Prostate gland (tissue), 2 donors: ENCODE measurements around the gene CAAP1. TPM values are rescaled to one million over a fixed set of nuclear protein-coding genes. Genes with fewer than 3 reads are reported as not detected.

Experiments used
- DNase-seq: peaks from one replicate; pipeline ENCODE4 v3.0.0-alpha.2; 2019; ENCODE audit warnings: low spot score
- H3K27ac ChIP-seq, 2 donors: fragments of 200-600 bp; sonication (generic); 2 replicates each; pipeline ENCODE4 v1.5.1; 2017 to 2019
- H3K27me3 ChIP-seq: fragments of 200-600 bp; sonication (generic); replicated peaks from 2 replicates; pipeline ENCODE4 v1.5.1; 2019; ENCODE audit not compliant: insufficient read depth
- H3K36me3 ChIP-seq, 2 donors: fragments of 200-600 bp; sonication (generic); 1 replicate in 1 of 2; 2 replicates in 1 of 2; pipeline versions ENCODE4 v1.5.1 to v1.8.1; 2017 to 2019
- H3K4me1 ChIP-seq: fragments of 200-600 bp; sonication (generic); replicated peaks from 2 replicates; pipeline ENCODE4 v1.5.1; 2019
- H3K4me3 ChIP-seq, 2 donors: fragments of 200-600 bp; sonication (generic); 2 replicates each; pipeline ENCODE4 v1.5.1; 2017 to 2019
- H3K9me3 ChIP-seq: fragments of 200-600 bp; sonication (generic); 2 replicates; pipeline ENCODE4 v1.5.1; 2017
- POLR2A ChIP-seq: fragments of 450-650 bp; IDR thresholded peaks from one replicate; pipeline ENCODE4 v1.6.1; 2016; ENCODE audit warnings: antibody characterized with exemption, mild to moderate bottlenecking
- POLR2AphosphoS5 ChIP-seq: sonication (generic); formaldehyde crosslinking; IDR thresholded peaks from one replicate; pipeline ENCODE4 v1.6.1; 2017; ENCODE audit warnings: antibody characterized with exemption
- WGBS: methylation state at CpG from one replicate; pipeline ENCODE4 v1.1.5; 2018; 5-methylcytosine and 5-hydroxymethylcytosine counted together
- intact Hi-C: fragments of 100-400 bp; cut with DNase I; formaldehyde crosslinking; loops from one replicate; pipeline ENCODE4 v1.14.2; 2022
- total RNA-seq, 2 donors: library from RNA; depleted of rRNA; stranded (reverse); fragments of >200 nt; gene quantifications; one replicate each; pipeline ENCODE4 v1.1.0, GENCODE V29; 2016
- TF ChIP-seq, protein P1 (sequence below), 4 experiments: fragments of 200-600 bp in 2 of 4; fragments of 450-650 bp in 2 of 4; sonication (generic) in 2 of 4; IDR thresholded peaks; 1 replicate in 3 of 4; 2 replicates in 1 of 4; pipeline ENCODE4 v1.5.1; 2016 to 2019; ENCODE audit warnings: antibody characterized with exemption in 4 of 4, mild to moderate bottlenecking in 2 of 4, moderate library complexity in 2 of 4

Gene CAAP1, protein sequence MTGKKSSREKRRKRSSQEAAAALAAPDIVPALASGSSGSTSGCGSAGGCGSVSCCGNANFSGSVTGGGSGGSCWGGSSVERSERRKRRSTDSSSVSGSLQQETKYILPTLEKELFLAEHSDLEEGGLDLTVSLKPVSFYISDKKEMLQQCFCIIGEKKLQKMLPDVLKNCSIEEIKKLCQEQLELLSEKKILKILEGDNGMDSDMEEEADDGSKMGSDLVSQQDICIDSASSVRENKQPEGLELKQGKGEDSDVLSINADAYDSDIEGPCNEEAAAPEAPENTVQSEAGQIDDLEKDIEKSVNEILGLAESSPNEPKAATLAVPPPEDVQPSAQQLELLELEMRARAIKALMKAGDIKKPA
- total RNA-seq, result 10 to 100 TPM; 20.4 to 20.8 TPM

DNA sequence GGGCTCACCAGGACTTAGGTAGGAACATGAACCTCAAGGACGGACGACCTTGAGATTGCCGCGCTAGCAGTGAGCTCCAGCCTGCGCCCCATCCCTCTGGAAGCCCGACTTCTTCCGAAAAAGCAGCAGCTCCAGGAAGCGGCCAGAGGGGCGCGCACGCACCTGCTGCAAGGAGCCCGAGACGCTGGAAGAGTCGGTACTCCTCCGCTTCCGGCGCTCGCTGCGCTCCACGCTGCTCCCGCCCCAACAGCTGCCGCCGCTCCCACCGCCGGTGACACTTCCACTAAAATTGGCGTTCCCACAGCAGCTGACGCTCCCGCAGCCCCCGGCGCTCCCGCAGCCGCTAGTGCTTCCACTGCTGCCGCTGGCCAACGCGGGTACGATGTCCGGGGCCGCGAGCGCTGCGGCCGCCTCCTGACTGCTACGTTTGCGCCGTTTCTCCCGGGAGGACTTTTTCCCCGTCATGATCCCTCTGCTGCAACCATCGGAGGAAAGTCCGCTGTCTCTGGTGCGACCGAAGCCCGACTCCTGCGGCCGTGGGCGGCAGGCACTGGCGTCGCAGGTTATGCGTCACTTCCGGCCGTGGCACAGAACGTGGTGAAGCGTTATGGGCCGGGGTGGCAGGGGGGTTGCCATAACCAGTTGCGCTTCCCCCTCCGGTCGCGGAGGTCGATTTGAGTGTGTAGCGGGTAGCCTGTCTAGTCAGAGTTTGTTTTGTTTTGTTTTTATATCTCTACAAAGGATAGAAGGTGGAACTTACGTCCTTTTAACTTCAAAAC is at the start of gene CAAP1:
TSS of gene CAAP1 (minus strand) at position 552 of the 779 bp plus-strand sequence. CDS start at position 465, 87 bp downstream.
- peak within 1 kb of the TSS; percentile 93 to 97 for H3K27ac ChIP-seq
- H3K27me3 ChIP-seq, result no peaks in the 10 kb centered on the region
- no peaks in the 10 kb centered on the region for H3K36me3 ChIP-seq
- intact Hi-C loops, result loop anchor here (2.0 to 5.0 kb wide), 3 partner anchors 54 to 680 kb away; partner anchors contain the start of genes C9orf72 and PLAA
- peaks cover 3% of the 10 kb centered on the region for H3K4me1 ChIP-seq
- peak; percentile 91 for DNase-seq
- peak within 1 kb of the TSS; percentile 84 to 100 for H3K4me3 ChIP-seq
- TF ChIP-seq POLR2A (peak; percentile 53), POLR2AphosphoS5 (peak; percentile 92)
- TF ChIP-seq, protein P1, sequence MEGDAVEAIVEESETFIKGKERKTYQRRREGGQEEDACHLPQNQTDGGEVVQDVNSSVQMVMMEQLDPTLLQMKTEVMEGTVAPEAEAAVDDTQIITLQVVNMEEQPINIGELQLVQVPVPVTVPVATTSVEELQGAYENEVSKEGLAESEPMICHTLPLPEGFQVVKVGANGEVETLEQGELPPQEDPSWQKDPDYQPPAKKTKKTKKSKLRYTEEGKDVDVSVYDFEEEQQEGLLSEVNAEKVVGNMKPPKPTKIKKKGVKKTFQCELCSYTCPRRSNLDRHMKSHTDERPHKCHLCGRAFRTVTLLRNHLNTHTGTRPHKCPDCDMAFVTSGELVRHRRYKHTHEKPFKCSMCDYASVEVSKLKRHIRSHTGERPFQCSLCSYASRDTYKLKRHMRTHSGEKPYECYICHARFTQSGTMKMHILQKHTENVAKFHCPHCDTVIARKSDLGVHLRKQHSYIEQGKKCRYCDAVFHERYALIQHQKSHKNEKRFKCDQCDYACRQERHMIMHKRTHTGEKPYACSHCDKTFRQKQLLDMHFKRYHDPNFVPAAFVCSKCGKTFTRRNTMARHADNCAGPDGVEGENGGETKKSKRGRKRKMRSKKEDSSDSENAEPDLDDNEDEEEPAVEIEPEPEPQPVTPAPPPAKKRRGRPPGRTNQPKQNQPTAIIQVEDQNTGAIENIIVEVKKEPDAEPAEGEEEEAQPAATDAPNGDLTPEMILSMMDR (IDR thresholded peaks at IDR 0.05), result peak in 2 of 4 experiments; percentile 13 to 38
- under 1% methylated on average over 70 of the region's 70 CpGs for WGBS
- H3K9me3 ChIP-seq, result no peaks in the 10 kb centered on the region

DNA sequence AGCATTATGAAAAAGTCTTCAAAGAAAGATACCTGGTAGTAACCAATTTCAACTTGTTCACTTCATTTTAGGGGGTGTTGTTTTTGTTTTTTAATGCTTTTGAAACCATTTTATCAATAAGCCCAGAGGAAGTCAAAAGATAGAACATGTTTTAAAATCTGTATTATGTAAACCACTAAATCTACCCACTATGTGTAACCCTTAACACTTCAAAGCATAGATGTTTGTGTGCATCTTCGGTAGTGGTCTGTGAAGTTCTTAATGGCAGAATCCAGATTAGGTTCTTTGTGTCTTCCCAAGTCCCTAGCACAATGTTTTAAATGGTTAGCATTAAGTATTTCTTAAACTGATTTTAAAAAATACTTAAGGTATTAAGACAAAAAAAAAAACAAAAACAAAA is 48.2 kb upstream of the CAAP1 start:
- Histone ChIP-seq H3K36me3 (no peaks in the 10 kb centered on the region), H3K27me3 (no peaks in the 10 kb centered on the region), H3K9me3 (no peaks in the 10 kb centered on the region), H3K4me3 (no peak overlapping the region), H3K27ac (no peak overlapping the region), H3K4me1 (peaks cover 3% of the 10 kb centered on the region)
- DNase-seq, result no peak
- WGBS, result 94% methylated on average over 1 of the region's 1 CpG
- no peak for TF ChIP-seq POLR2AphosphoS5
- no peak for TF ChIP-seq POLR2A
- TF ChIP-seq, protein P1 (IDR thresholded peaks at IDR 0.05), result no peak
- intact Hi-C loops, result no loop called here

DNA sequence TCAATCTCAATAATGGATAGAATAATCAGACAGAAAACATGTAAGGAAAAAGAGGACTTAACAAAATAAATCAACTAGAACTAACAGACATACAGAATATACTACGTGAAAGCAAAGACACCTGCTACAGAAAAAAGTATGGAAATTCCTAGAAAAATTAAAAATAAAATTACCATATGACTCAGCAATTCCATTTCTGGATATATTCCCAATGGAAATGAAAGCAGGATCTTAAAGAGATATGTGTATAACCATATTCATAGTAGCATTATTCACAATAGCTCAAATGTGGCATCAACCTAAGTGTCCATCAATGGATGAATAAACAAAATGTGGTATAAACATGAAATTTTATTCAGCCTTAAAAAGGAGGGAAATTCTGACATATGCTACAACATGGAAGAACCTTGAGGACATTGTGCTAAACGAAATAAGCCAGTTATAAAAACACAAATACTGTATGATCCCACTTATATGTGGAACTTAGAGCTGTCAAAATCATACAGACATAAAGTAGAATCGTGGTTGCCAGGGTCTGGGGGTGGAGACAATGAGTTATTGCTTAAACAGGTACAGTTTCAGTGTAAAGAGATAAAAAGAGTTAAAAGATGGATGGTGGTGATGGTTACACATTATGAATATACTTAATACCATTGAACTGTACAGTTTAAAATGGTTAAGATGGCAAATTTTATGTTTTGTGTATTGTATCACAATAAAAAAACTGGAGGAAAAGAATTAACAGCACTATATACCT is 47.5 kb upstream of the CAAP1 start:
- Histone ChIP-seq H3K9me3 (no peaks in the 10 kb centered on the region), H3K4me1 (peaks cover 1% of the 10 kb centered on the region)

DNA sequence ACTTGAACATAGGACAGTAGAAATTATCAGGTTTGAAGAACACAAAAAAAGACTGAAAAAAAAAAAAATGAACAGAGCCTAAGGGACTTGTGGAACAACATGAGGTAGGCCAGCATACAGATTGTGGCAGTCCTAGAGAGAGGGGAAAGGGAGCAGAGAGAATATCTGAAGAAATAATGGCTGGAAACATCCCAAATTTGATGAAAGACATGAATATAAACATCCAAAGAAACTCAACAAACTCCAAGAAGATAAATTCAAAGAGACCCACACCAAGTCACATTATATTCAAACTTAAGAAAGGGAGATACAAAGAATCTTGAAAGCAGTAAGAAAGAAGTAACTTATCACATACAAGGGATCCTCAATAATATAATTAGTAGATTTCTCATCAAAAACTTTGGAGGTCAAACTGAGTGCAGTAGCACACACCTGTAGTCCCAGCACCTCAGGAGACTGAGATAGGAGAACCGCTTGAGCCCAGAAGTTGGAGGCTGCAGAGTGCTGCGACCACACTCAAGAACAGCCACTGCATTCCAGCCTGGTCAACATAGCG is 45.3 kb upstream of the CAAP1 start:
- Histone ChIP-seq H3K9me3 (no peaks in the 10 kb centered on the region), H3K27me3 (no peaks in the 10 kb centered on the region), H3K36me3 (no peaks in the 10 kb centered on the region), H3K4me1 (no peaks in the 10 kb centered on the region), H3K27ac (no peak overlapping the region), H3K4me3 (no peak overlapping the region)
- WGBS, result 100% methylated on average over 3 of the region's 3 CpGs
- no peak for DNase-seq
- intact Hi-C loops, result no loop called here
- TF ChIP-seq POLR2A (no peak), POLR2AphosphoS5 (no peak)
- TF ChIP-seq, protein P1 (IDR thresholded peaks at IDR 0.05), result no peak

More for the DNA sequence above, 47.5 kb upstream of the CAAP1 start:
- no peak for DNase-seq
- H3K36me3 ChIP-seq, result no peaks in the 10 kb centered on the region
- TF ChIP-seq, protein P1 (IDR thresholded peaks at IDR 0.05), result no peak
- intact Hi-C loops, result no loop called here
- no peak overlapping the region for H3K4me3 ChIP-seq
- H3K27ac ChIP-seq, result no peak overlapping the region
- no peaks in the 10 kb centered on the region for H3K27me3 ChIP-seq
- 83% methylated on average over 3 of the region's 3 CpGs for WGBS
